PFSK-1 (cell line): ENCODE measurements around the gene HHATL.

Experiments used
- POLR2AphosphoS5 ChIP-seq: IDR thresholded peaks from 2 replicates; pipeline ENCODE4 v1.6.1; 2012; ENCODE audit warnings: low read depth, mild to moderate bottlenecking, control low read depth, low read length, moderate library complexity
- REST ChIP-seq, 2 experiments: IDR thresholded peaks; 2 replicates each; pipeline versions ENCODE4 v1.6.1 to v1.8.0; 2011 to 2012; ENCODE audit warnings: low read depth in 2 of 2, low read length in 2 of 2, control low read depth in 1 of 2, inconsistent platforms in 1 of 2, mild to moderate bottlenecking in 1 of 2, moderate library complexity in 1 of 2; ENCODE audit not compliant: insufficient read depth in 1 of 2
- SIN3A ChIP-seq: IDR thresholded peaks from 2 replicates; pipeline ENCODE4 v1.6.1; 2012; ENCODE audit warnings: mild to moderate bottlenecking, low read length, moderate library complexity, borderline replicate concordance; ENCODE audit not compliant: insufficient read depth

- TF ChIP-seq POLR2AphosphoS5 = no peak
- TF ChIP-seq SIN3A = no peak
- no peak for TF ChIP-seq REST (IDR thresholded peaks at IDR 0.05; ENCODE audit: insufficient read depth in 1 of 2, low read depth in 2 of 2, low read length in 2 of 2)
Observed at GRCh38 chr3:42719002-42719401, 16.4 kb upstream of the HHATL start.
